HEK293T (cell line): Measurements from ENCODE around the gene PXT1.

ENCODE experiments used
- FOXA1 ChIP-seq: fragments of 450-650 bp; IDR thresholded peaks from 2 replicates; pipeline ENCODE4 v1.6.1; 2016; ENCODE audit warnings: mild to moderate bottlenecking
- L3MBTL2 ChIP-seq: fragments of 450-650 bp; conservative IDR thresholded peaks from 2 replicates; pipeline ENCODE4 v1.6.1; 2016; ENCODE audit warnings: mild to moderate bottlenecking
- LEF1 ChIP-seq: fragments of 450-650 bp; IDR thresholded peaks from 2 replicates; pipeline ENCODE4 v1.6.1; 2017; ENCODE audit warnings: mild to moderate bottlenecking, borderline replicate concordance
- PKNOX1 ChIP-seq: fragments of 450-650 bp; IDR thresholded peaks from 2 replicates; pipeline ENCODE4 v1.6.1; 2016
- SP1 ChIP-seq: fragments of 450-650 bp; IDR thresholded peaks from 2 replicates; pipeline ENCODE4 v1.6.1; 2017

GRCh38 chr6:36381502-36382389, 60.9 kb downstream of the PXT1 start:
- TF ChIP-seq FOXA1, result no peak
- TF ChIP-seq L3MBTL2, result no peak
- no peak for TF ChIP-seq LEF1
- TF ChIP-seq PKNOX1, result no peak
- no peak for TF ChIP-seq SP1
